Duodenal mucosa (tissue), 2 donors: Measurements from ENCODE around the gene GCLC.

Source experiments
- H3K27ac ChIP-seq: one replicate; pipeline ENCODE4 v1.7.0; 2013; ENCODE audit warnings: low read depth, low read length
- H3K27me3 ChIP-seq, 2 donors: one replicate each; pipeline ENCODE4 v1.7.0; 2013; ENCODE audit warnings: low read length in 2 of 2, control low read depth in 1 of 2; ENCODE audit not compliant: insufficient read depth in 2 of 2, control insufficient read depth in 1 of 2
- H3K36me3 ChIP-seq, 2 donors: one replicate each; pipeline ENCODE4 v1.7.0; 2013; ENCODE audit warnings: low read length in 2 of 2, control low read depth in 1 of 2; ENCODE audit not compliant: insufficient read depth in 2 of 2, control insufficient read depth in 1 of 2
- H3K4me1 ChIP-seq, 2 donors: one replicate each; pipeline ENCODE4 v1.7.0; 2013; ENCODE audit warnings: low read length in 2 of 2, control low read depth in 1 of 2; ENCODE audit not compliant: insufficient read depth in 2 of 2, control insufficient read depth in 1 of 2
- H3K4me3 ChIP-seq, 2 donors: one replicate each; pipeline ENCODE4 v1.7.0; 2013; ENCODE audit warnings: low read length in 2 of 2, low read depth in 1 of 2
- H3K9ac ChIP-seq, 2 donors: one replicate each; pipeline ENCODE4 v1.7.0; 2013; ENCODE audit warnings: low read length in 2 of 2, low read depth in 1 of 2
- H3K9me3 ChIP-seq, 2 donors: one replicate each; pipeline ENCODE4 v1.7.0; 2013; ENCODE audit warnings: low read length in 2 of 2, control low read depth in 1 of 2; ENCODE audit not compliant: control insufficient read depth in 1 of 2

The GCLC gene

GRCh38 chr6:53499094-53499493, 45.8 kb downstream of the GCLC start:
- no peaks in the 10 kb centered on the region for H3K27me3 ChIP-seq
- H3K4me1 ChIP-seq, result peaks cover 0 to 14% of the 10 kb centered on the region in 2 donors
- H3K27ac ChIP-seq, result no peak overlapping the region
- H3K9me3 ChIP-seq, result no peaks in the 10 kb centered on the region
- no peak overlapping the region for H3K9ac ChIP-seq
- H3K4me3 ChIP-seq, result no peak overlapping the region
- peaks cover 27 to 31% of the 10 kb centered on the region in 2 donors for H3K36me3 ChIP-seq

- no peak overlapping the region for H3K4me3 ChIP-seq
These were observed 46.3 kb downstream of the GCLC start for GRCh38 chr6:53498649-53499048.

GRCh38 chr6:53497905-53498304, 47.0 kb downstream of the GCLC start:
- no peaks in the 10 kb centered on the region for H3K27me3 ChIP-seq
- H3K4me1 ChIP-seq, result peaks cover 6 to 13% of the 10 kb centered on the region in 2 donors
- H3K36me3 ChIP-seq, result peaks cover 21 to 27% of the 10 kb centered on the region in 2 donors
- no peak overlapping the region for H3K9ac ChIP-seq
- no peak overlapping the region for H3K4me3 ChIP-seq
- no peaks in the 10 kb centered on the region for H3K9me3 ChIP-seq
- H3K27ac ChIP-seq, result no peak overlapping the region

More at GRCh38 chr6:53498649-53499048, 46.3 kb downstream of the GCLC start:
- no peak overlapping the region for H3K9ac ChIP-seq
- H3K27me3 ChIP-seq, result no peaks in the 10 kb centered on the region
- no peaks in the 10 kb centered on the region for H3K9me3 ChIP-seq
- H3K4me1 ChIP-seq, result peaks cover 0 to 13% of the 10 kb centered on the region in 2 donors
- no peak overlapping the region for H3K27ac ChIP-seq
- peaks cover 27 to 31% of the 10 kb centered on the region in 2 donors for H3K36me3 ChIP-seq

- H3K36me3 ChIP-seq, result peaks cover 13 to 22% of the 10 kb centered on the region in 2 donors
- no peak overlapping the region for H3K9ac ChIP-seq
- H3K27me3 ChIP-seq, result no peaks in the 10 kb centered on the region
- peaks cover 6 to 13% of the 10 kb centered on the region in 2 donors for H3K4me1 ChIP-seq
- no peak overlapping the region for H3K4me3 ChIP-seq
- no peak overlapping the region for H3K27ac ChIP-seq
- no peaks in the 10 kb centered on the region for H3K9me3 ChIP-seq
These were observed 48.0 kb downstream of the GCLC start for GRCh38 chr6:53496797-53497375.

GRCh38 chr6:53495506-53496499, 49.1 kb downstream of the GCLC start:
- no peaks in the 10 kb centered on the region for H3K27me3 ChIP-seq
- H3K36me3 ChIP-seq, result peaks cover 13 to 22% of the 10 kb centered on the region in 2 donors
- no peak overlapping the region for H3K4me3 ChIP-seq
- H3K4me1 ChIP-seq, result peaks cover 6 to 13% of the 10 kb centered on the region in 2 donors
- H3K9ac ChIP-seq, result no peak overlapping the region
- H3K27ac ChIP-seq, result no peak overlapping the region
- no peaks in the 10 kb centered on the region for H3K9me3 ChIP-seq

- H3K4me1 ChIP-seq, result peaks cover 6 to 13% of the 10 kb centered on the region in 2 donors
- no peak overlapping the region for H3K27ac ChIP-seq
- H3K36me3 ChIP-seq, result peaks cover 1 to 8% of the 10 kb centered on the region in 2 donors
- H3K4me3 ChIP-seq, result no peak overlapping the region
- H3K9me3 ChIP-seq, result no peaks in the 10 kb centered on the region
- H3K9ac ChIP-seq, result no peak overlapping the region
- no peaks in the 10 kb centered on the region for H3K27me3 ChIP-seq
These were observed 50.8 kb downstream of the GCLC start for GRCh38 chr6:53494076-53494475.

GRCh38 chr6:53493635-53494025, 51.3 kb downstream of the GCLC start:
- Histone ChIP-seq H3K27me3 (no peaks in the 10 kb centered on the region), H3K9ac (no peak overlapping the region), H3K4me1 (peaks cover 6 to 13% of the 10 kb centered on the region in 2 donors), H3K36me3 (peaks cover 0 to 3% of the 10 kb centered on the region in 2 donors), H3K9me3 (no peaks in the 10 kb centered on the region), H3K4me3 (peak overlapping the region in 1 of 2 donors; percentile 43), H3K27ac (no peak overlapping the region)

GRCh38 chr6:53492860-53493634, 51.9 kb downstream of the GCLC start:
- H3K9ac ChIP-seq, result peak overlapping the region in 1 of 2 donors; percentile 23

GRCh38 chr6:53487080-53487479, 57.8 kb downstream of the GCLC start:
- H3K4me1 ChIP-seq, result peaks cover 0 to 13% of the 10 kb centered on the region in 2 donors
- H3K36me3 ChIP-seq, result no peaks in the 10 kb centered on the region
- H3K9ac ChIP-seq, result no peak overlapping the region
- no peak overlapping the region for H3K4me3 ChIP-seq
- H3K9me3 ChIP-seq, result no peaks in the 10 kb centered on the region
- H3K27ac ChIP-seq, result no peak overlapping the region
- no peaks in the 10 kb centered on the region for H3K27me3 ChIP-seq

More at GRCh38 chr6:53492860-53493634, 51.9 kb downstream of the GCLC start:
- Histone ChIP-seq H3K4me1 (peaks cover 6 to 13% of the 10 kb centered on the region in 2 donors), H3K27ac (no peak overlapping the region), H3K36me3 (no peaks in the 10 kb centered on the region), H3K4me3 (peak overlapping the region; percentile 16 to 43), H3K9me3 (no peaks in the 10 kb centered on the region), H3K27me3 (no peaks in the 10 kb centered on the region)
